Uterus (tissue), 4 donors: ENCODE data around the gene CCDC149. TPM values are rescaled to one million over a fixed set of nuclear protein-coding genes. Genes with fewer than 3 reads are reported as not detected.

ENCODE experiments used
- DNase-seq, 2 donors: peaks; one replicate each; pipeline ENCODE4 v3.0.0-alpha.2; 2019 to 2020
- H3K27ac ChIP-seq, 2 donors: fragments of 200-600 bp; sonication (generic); 1 replicate in 1 of 2; 2 replicates in 1 of 2; pipeline ENCODE4 v1.5.1; 2016 to 2018
- H3K27me3 ChIP-seq, 2 donors: fragments of 200-600 bp; sonication (generic); one replicate each; pipeline ENCODE4 v1.5.1; 2018 to 2019; ENCODE audit warnings: control low read depth in 1 of 2
- H3K36me3 ChIP-seq, 2 donors: fragments of 200-600 bp; sonication (generic); one replicate each; pipeline ENCODE4 v1.5.1; 2019; ENCODE audit warnings: control low read depth in 1 of 2
- H3K4me1 ChIP-seq, 2 donors: fragments of 200-600 bp; sonication (generic); one replicate each; pipeline ENCODE4 v1.5.1; 2018 to 2019; ENCODE audit warnings: control low read depth in 1 of 2
- H3K4me3 ChIP-seq, 2 donors: fragments of 200-600 bp; sonication (generic); 1 replicate in 1 of 2; 2 replicates in 1 of 2; pipeline ENCODE4 v1.5.1; 2018 to 2019; ENCODE audit warnings: mild to moderate bottlenecking in 1 of 2
- H3K9me3 ChIP-seq, 2 donors: fragments of 200-600 bp; sonication (generic); one replicate each; pipeline ENCODE4 v1.5.1; 2019; ENCODE audit warnings: control low read depth in 1 of 2
- POLR2A ChIP-seq, 2 donors: fragments of 450-650 bp; IDR thresholded peaks; one replicate each; pipeline ENCODE4 v1.6.1; 2016; ENCODE audit warnings: antibody characterized with exemption in 2 of 2, mild to moderate bottlenecking in 1 of 2, moderate library complexity in 1 of 2
- intact Hi-C: fragments of 100-400 bp; cut with DNase I; formaldehyde crosslinking; loops from one replicate; pipeline ENCODE4 v1.15.1; 2023; ENCODE audit warnings: low total_unique reads
- total RNA-seq, 4 donors: library from RNA; depleted of rRNA in 3 of 4; stranded (reverse); fragments of >200 nt in 3 of 4; gene quantifications; one replicate each; pipeline versions ENCODE4 v1.1.0 to v1.2.4, GENCODE V29; 2014 to 2023
- TF ChIP-seq, protein P1 (sequence below), 4 experiments: fragments of 200-600 bp in 2 of 4; fragments of 450-650 bp in 2 of 4; sonication (generic) in 2 of 4; IDR thresholded peaks; one replicate each; pipeline ENCODE4 v1.5.1; 2016 to 2019; ENCODE audit warnings: antibody characterized with exemption in 4 of 4, mild to moderate bottlenecking in 2 of 4, moderate library complexity in 1 of 4
- donor health status: DM: yes; HTN: yes; CAD: no.

CCDC149 gene
- total RNA-seq, 4 donors from 2014 or later: 18.7 to 462 (median 69.3) TPM

DNA sequence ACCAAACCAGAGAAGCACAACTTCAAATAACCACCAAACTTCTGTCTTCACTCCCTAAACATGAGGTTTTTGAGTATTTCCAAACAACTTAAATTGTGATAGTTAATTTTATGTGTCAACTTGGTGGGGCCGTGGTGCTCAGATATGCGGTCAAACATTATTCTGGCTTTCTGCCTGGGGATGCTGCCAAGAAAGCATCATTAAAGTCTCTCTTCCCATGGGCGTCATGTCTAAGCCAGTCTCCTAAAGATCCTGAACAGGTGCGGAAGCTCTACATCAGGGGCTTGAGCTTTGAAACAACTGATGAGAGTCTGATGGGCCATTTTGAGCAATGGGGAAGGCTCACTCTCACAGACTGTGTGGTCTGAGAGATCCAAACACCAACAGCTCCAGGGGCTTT, 141.6 kb downstream of the CCDC149 start:
- Histone ChIP-seq H3K27ac (peak overlapping the region in 1 of 2 donors; percentile 40), H3K9me3 (no peaks in the 10 kb centered on the region), H3K36me3 (no peaks in the 10 kb centered on the region), H3K27me3 (no peaks in the 10 kb centered on the region), H3K4me3 (no peak overlapping the region), H3K4me1 (no peaks in the 10 kb centered on the region)
- DNase-seq: peak; percentile 48 to 56
- TF ChIP-seq, protein P1, sequence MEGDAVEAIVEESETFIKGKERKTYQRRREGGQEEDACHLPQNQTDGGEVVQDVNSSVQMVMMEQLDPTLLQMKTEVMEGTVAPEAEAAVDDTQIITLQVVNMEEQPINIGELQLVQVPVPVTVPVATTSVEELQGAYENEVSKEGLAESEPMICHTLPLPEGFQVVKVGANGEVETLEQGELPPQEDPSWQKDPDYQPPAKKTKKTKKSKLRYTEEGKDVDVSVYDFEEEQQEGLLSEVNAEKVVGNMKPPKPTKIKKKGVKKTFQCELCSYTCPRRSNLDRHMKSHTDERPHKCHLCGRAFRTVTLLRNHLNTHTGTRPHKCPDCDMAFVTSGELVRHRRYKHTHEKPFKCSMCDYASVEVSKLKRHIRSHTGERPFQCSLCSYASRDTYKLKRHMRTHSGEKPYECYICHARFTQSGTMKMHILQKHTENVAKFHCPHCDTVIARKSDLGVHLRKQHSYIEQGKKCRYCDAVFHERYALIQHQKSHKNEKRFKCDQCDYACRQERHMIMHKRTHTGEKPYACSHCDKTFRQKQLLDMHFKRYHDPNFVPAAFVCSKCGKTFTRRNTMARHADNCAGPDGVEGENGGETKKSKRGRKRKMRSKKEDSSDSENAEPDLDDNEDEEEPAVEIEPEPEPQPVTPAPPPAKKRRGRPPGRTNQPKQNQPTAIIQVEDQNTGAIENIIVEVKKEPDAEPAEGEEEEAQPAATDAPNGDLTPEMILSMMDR (IDR thresholded peaks at IDR 0.05): no peak
- no peak for TF ChIP-seq POLR2A (IDR thresholded peaks at IDR 0.05)
- intact Hi-C loops: no loop called here

DNA sequence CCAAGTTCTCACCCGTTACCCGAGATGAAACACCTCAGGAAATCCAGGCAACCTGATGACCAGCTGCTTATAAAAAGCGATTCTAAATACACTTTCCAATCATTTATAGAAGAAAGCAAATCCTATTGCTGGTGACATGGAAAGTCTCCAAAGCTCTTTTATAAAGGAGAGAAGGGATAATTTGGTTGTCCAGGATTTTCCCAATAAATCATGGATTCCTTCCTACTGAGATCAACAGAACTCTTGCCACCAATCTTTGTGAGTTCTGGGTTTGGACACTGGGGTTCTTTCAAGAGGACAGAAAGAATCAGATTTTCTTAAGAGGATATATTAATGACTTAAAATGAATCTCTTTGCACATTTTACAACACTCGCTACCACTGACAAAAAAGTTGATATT, 142.2 kb downstream of the CCDC149 start:
- no peak for DNase-seq
- Histone ChIP-seq H3K4me1 (no peaks in the 10 kb centered on the region), H3K9me3 (no peaks in the 10 kb centered on the region), H3K27ac (peak overlapping the region; percentile 7 to 40), H3K36me3 (no peaks in the 10 kb centered on the region), H3K4me3 (no peak overlapping the region), H3K27me3 (no peaks in the 10 kb centered on the region)
- intact Hi-C loops: no loop called here
- TF ChIP-seq, protein P1 (IDR thresholded peaks at IDR 0.05): no peak

DNA sequence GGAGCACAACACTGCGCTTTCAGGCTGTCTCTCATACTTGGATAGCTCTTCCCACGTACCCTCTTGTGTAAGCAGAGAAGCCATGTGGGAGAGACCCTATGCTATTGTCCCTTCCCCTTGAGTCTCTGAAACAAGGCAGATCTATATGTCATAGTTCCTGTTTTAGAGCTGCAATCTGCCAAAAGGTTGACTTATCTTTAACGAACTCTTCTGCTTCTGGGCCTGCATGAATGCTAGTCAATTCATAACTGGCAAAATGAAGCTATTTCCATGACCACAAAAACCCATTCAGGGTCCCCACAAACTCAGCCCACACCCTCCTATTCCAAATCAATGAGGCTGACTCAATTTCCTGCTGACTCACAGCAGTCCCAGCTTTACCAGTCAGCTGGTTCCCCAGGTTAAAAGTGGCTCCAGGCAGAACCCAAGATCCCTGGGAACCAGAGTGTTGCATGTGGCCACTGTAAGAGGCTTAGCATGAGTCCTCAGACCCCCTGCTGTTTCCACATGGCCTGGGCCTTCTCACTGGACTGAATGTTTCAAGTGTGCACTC, 142.7 kb downstream of the CCDC149 start:
- DNase-seq: no peak
- H3K27ac ChIP-seq: peak overlapping the region in 1 of 2 donors; percentile 26
- intact Hi-C loops: no loop called here

DNA sequence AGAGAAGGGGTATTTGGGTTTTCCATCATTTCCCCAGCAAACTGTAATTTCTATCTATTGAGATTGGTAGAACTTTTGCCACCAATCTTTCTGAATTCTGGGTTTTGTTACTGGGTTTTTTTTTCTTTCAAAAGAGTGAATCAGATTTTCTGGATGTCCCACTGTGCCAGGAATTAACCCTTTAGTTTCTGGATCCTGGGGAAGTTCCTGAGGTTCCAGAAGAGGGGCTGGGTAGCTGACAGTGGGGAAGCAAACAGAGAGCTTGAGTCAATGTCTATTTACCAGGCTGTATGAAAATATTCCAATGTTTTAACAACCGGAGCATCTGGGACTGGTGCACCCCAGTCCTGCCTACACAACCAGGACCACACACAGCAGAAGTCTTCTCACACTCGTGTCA, 143.3 kb downstream of the CCDC149 start:
- intact Hi-C loops: no loop called here
- TF ChIP-seq, protein P1 (IDR thresholded peaks at IDR 0.05): no peak
- no peak for TF ChIP-seq POLR2A (IDR thresholded peaks at IDR 0.05)

More for the DNA sequence above, 142.7 kb downstream of the CCDC149 start:
- H3K27me3 ChIP-seq: no peaks in the 10 kb centered on the region
- H3K4me3 ChIP-seq: no peak overlapping the region
- no peaks in the 10 kb centered on the region for H3K9me3 ChIP-seq
- H3K4me1 ChIP-seq: no peaks in the 10 kb centered on the region
- no peak for TF ChIP-seq POLR2A (IDR thresholded peaks at IDR 0.05)
- TF ChIP-seq, protein P1 (IDR thresholded peaks at IDR 0.05): no peak
- H3K36me3 ChIP-seq: no peaks in the 10 kb centered on the region

DNA sequence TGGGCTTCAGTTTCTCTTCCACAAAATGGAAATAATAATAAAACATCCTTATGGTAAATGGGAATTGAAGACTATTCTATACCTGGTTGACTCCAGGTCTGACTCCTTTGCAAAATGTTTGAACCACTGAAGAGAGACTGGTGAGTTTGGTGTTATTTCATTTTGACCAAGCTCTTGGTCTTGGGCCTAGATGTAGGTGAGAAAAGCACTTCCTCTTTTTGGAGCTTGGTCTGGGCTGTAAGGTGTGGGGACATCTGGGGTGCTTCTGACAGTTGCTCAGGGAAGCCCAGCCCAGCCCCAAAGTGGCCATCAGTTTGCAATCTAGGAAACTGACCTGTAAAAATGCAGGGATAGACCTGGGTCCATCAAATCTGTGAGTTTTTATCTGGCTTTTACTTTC, 144.2 kb downstream of the CCDC149 start:
- Histone ChIP-seq H3K4me1 (no peaks in the 10 kb centered on the region), H3K27me3 (no peaks in the 10 kb centered on the region), H3K27ac (no peak overlapping the region), H3K9me3 (no peaks in the 10 kb centered on the region), H3K4me3 (no peak overlapping the region), H3K36me3 (no peaks in the 10 kb centered on the region)
- intact Hi-C loops: no loop called here
- TF ChIP-seq, protein P1 (IDR thresholded peaks at IDR 0.05): no peak
- TF ChIP-seq POLR2A (IDR thresholded peaks at IDR 0.05): no peak
- no peak for DNase-seq

More for the DNA sequence above, 143.3 kb downstream of the CCDC149 start:
- Histone ChIP-seq H3K27me3 (no peaks in the 10 kb centered on the region), H3K4me1 (no peaks in the 10 kb centered on the region), H3K27ac (no peak overlapping the region), H3K9me3 (no peaks in the 10 kb centered on the region), H3K4me3 (no peak overlapping the region), H3K36me3 (no peaks in the 10 kb centered on the region)
- no peak for DNase-seq
